Activated T-cell treated with anti-CD3 and anti-CD28 coated beads for 24 hours (primary cell): ENCODE measurements around the gene RAB8B.
"Not testable (repeated sequence)": the region's sequence is repeated elsewhere in the genome, so short reads cannot be mapped to it uniquely, and the experiment has no call there.

Source experiments
- DNase-seq: peaks from one replicate; pipeline ENCODE4 v3.0.0-alpha.2; 2020; ENCODE audit warnings: low read depth

Gene RAB8B

GRCh38 chr15:63208824-63209223, 19.4 kb downstream of the RAB8B start:
- DNase-seq: not testable (repeated sequence)

GRCh38 chr15:63210151-63211091, 21.0 kb downstream of the RAB8B start:
- no peak for DNase-seq

- no peak for DNase-seq
These were observed 21.7 kb downstream of the RAB8B start for GRCh38 chr15:63211092-63211490.

- no peak for DNase-seq
These were observed 22.1 kb downstream of the RAB8B start for GRCh38 chr15:63211549-63211948.

- DNase-seq: no peak
These were observed 22.9 kb downstream of the RAB8B start for GRCh38 chr15:63212050-63213004.

- no peak for DNase-seq
These were observed 28.8 kb downstream of the RAB8B start for GRCh38 chr15:63218100-63218808.

GRCh38 chr15:63219196-63219710, 29.8 kb downstream of the RAB8B start:
- no peak for DNase-seq

- no peak for DNase-seq
These were observed 31.9 kb downstream of the RAB8B start for GRCh38 chr15:63221346-63221745.

GRCh38 chr15:63223463-63223862, 34.1 kb downstream of the RAB8B start:
- no peak for DNase-seq

GRCh38 chr15:63225381-63225780, 36.0 kb downstream of the RAB8B start:
- no peak for DNase-seq

- no peak for DNase-seq
These were observed 36.9 kb downstream of the RAB8B start for GRCh38 chr15:63226155-63226883.

GRCh38 chr15:63226966-63227401, 37.6 kb downstream of the RAB8B start:
- no peak for DNase-seq

- DNase-seq: no peak
These were observed 38.3 kb downstream of the RAB8B start for GRCh38 chr15:63227689-63228088.

GRCh38 chr15:63231206-63231605, 41.8 kb downstream of the RAB8B start:
- DNase-seq: no peak

GRCh38 chr15:63231706-63232105, 42.3 kb downstream of the RAB8B start:
- DNase-seq: no peak

- no peak for DNase-seq
These were observed 43.0 kb downstream of the RAB8B start for GRCh38 chr15:63232405-63232804.

- no peak for DNase-seq
These were observed 43.5 kb downstream of the RAB8B start for GRCh38 chr15:63232943-63233342.

- DNase-seq: no peak
These were observed 44.4 kb downstream of the RAB8B start for GRCh38 chr15:63233667-63234423.

GRCh38 chr15:63234451-63234870, 45.1 kb downstream of the RAB8B start:
- no peak for DNase-seq

- DNase-seq: no peak
These were observed 46.9 kb downstream of the RAB8B start for GRCh38 chr15:63236272-63236671.
